Activated naive CD4-positive, alpha-beta T cell treated with anti-CD3 and anti-CD28 coated beads, Interleukin-2, amount 50 U/mL, for 16 hours (primary cell): ENCODE data around the gene LIMS2.

Experiments used
- DNase-seq: peaks from one replicate; pipeline ENCODE4 v3.0.0-alpha.2; 2020

LIMS2 gene

DNA sequence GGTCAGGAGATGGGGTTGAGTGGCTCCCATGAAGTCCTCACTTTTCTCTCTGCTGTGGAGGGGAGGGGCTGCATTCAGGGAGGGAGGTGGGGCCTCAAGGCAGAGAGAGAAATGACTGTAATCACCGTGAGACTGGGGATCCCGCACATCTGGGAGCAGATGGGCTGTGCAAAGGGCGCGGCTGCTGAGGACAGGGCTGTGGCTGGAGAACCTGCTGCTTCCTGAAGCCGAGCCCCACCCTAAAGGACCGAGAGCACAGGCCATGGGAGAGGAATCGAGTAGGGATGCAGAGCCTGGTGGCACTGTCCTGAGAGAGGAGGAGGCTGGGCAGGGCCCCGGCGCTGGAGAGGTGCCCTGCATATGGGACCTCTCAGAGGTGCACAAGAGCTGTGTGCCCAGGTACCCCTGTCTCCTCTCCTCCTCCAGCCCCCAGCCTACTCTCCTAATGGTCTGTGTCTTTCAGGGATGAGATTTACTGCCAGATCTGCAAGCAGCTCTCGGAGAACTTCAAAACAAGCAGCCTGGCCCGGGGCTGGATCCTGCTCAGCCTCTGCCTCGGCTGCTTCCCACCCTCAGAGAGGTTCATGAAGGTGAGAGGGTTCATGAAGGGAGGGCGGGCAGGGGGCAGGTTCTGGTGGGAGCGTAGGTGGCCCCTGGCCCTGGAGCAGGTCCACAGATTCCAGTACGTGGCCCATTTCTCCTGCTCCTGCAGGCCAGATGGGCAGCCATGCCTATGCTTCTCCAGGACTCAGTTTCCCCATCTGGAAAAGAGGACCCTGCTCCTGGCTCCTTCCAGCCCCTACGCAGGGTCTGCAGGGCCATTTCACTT is 55.2 kb downstream of the LIMS2 start:
- no peak for DNase-seq

DNA sequence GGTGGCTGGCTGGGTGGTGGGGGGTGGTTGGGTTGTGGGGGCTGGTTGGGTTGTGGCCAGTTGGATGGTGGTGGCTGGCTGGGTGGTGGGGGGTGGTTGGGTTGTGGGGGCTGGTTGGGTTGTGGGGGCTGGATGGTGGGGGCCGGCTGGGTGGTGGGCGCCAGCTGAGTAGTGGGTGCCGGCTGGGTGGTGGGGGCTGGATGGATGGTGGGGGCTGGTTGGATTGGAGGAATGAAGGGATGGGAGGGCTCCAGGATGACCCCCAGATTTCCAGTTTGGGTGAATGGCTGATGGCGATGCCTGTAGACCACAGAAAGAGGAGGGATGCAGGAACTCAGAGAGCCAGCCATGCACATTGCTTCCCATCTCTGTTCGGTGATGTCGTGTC is 56.1 kb downstream of the LIMS2 start:
- no peak for DNase-seq

DNA sequence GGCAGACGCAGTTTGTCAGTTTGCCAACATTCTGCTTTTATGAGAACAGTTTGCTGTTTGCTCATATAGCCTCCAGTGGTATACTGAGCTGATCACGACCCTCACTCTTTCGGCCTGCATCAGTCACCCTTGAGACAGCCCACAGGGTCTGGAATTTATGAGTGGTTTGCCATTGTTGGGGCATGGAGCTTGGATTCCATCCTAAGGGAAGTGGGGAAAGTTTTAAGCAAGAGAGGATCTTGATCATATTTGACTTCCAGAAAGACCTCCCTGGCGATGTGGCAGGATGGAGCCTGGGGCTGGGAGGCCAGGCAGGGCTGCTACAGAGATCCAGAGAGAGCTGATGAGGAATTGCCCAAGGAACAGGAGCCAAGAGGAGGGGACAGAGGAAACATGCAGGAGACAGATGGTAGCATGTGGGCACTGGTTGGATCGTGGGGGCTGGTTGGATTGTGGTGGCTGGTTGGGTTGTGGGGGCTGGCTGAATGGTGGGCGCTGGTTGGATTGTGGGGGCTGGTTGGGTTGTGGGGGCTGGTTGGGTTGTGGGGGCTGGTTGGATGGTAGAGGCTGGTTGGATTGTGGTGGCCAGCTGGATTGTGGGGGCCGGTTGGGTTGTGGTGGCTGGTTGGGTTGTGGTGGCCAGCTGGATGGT is 56.7 kb downstream of the LIMS2 start:
- DNase-seq: no peak

DNA sequence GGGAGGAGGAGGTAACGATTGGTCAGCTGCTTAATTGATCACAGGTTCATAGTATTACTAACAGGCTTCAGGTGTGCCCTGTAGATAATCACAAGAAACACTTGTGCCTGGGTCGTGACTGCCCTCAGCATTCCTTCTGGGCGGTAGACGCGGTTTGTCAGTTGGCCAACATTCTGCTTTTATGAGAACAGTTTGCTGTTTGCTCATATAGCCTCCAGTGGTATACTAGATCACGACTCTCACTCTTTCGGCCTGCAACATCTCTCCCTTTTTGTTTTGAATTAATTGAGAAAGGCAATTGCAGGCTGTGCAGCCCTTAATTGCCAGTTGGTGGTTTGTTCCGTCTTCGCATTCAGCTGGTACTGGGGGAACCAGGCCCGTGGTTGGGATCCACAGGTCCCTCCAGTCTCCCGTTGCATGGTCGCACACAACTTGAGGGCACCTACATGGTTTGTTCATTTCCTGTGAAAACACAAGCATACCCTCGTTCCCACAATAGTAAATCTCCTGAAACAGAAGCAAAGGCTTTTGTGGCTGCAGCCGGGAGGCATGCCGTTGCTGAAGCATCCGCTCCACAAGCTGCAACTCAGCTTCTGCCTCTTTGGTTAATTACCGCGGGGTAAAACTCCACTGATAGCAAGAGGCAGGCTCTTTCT is 59.7 kb downstream of the LIMS2 start:
- no peak for DNase-seq

DNA sequence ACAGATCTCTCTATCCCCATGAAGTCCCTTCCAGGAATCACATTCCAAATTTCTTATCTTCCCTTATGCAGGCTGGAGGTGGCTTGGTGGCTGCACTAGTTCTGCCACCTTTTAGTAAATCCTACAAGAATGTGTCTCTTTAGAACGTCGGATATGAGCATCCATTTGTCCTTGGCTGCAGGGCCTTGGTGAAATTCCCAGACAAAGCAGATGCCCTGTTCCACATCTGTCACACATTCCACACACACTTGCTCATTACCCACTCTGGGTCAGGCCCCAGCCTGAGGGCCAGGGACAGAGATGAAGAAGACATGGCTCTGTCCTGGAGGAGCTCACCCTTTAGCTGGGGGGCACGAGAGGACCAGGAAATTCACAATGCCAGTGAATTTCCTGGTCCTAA is 60.6 kb downstream of the LIMS2 start:
- no peak for DNase-seq

DNA sequence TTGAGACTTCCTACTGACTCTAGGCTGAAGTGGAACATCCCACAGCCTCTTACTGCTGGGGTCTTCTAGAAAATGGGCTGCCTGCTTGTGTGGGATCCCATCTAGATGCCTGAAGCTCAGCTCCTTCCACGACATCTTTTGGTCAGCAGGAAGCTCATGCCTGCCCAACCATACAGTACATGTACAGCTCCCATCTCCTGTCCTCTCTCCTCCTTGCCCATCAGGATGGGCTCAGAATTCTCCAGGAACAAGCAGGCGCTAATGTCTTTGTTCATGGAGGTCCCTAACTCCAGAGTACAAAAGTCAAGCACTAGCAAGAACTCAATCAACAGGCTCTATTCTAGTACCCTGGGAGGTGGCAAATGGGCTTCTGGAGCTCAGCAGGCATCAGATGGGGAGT is 61.1 kb downstream of the LIMS2 start:
- no peak for DNase-seq

DNA sequence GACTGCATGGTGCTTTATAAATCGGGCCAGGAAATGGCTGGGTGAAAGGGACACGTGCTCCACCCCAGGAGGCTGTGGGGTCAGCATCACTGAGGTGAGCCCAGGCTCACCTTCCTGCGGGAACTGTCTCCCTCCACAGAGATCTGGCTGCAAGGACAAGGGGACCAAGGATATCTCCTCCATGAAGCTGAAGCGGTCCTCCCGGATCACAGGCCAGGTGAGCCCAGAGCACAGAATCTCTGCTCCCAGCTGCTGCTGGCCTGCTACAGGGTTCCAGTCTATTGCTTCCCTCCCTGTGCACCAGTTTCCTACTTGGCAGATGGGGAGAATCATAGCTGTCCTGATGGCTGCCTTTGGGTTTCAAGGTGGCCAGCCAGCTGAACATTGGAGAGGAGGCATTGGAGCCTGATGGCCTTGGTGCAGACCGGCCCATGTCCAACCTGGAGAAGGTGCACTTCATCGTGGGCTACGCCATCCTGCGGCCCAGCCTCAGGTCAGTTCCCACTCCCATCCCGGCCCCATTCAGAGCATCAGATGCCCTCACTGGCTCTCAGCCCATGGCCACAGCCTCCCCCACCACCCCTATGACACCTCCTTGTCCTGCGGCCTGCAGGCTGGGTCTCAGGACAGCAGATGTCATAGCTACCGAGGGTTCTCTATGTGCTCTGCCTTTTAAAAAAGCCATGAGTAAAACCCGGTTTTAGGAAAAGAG is 63.1 kb downstream of the LIMS2 start:
- no peak for DNase-seq

DNA sequence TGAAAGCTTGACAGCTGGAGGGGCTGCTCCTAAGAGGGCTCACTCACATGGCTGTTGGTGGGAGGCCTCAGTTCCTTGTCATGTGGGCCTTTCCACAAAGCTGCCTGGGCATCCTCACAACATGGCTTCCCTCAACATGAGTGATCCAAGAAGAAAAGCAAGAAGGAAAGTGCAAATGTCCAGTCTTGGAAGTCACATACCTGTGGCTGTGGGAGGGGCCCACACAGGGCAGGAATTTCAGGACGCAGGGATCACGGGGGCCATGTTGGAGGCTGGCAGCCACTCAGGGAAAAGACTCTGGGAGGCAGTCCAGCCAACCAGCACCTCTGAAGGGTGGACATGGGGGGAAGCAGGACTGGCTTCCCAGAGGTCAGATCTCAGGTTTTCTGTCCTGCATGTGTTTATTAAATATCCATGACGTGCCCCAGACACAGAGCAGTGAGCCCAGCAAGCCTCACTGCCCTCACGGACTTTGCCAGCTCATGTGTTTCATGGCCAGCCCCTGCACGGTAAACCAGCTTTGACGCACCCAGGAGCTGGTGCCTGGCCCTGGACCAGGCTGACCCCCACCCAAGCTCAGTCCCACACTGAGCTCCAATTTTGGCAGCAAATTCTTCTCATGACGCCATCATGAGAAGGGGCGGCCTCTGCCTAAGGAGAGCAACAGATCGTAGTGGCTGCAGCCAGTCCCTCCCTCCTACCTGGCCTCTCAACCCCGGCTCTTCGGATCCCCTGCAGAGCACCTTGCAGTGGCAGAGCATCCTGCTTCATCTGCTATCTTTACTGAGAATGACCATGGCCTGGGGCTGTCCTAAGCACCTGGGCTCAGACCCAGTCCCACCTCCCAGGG is 64.0 kb downstream of the LIMS2 start:
- DNase-seq: no peak

DNA sequence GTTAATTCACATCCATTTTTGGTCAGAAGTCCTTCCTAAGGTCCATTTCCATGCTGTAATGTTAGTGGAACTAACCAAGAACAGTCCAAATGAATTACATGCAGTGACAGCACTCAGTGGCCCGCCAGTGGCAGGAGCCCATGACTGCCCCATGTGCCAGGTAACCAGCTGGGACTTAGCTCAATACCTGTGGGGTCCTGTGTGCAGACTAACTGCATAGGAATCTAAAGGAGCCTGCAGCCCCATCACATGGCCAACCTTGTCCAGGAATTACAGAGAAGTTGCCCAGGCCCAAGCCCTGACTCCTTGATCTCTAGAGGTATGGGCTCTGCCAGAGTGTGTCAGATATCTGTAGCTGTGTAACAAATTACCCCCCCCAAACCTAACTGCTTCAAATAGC is 64.8 kb downstream of the LIMS2 start:
- DNase-seq: no peak

DNA sequence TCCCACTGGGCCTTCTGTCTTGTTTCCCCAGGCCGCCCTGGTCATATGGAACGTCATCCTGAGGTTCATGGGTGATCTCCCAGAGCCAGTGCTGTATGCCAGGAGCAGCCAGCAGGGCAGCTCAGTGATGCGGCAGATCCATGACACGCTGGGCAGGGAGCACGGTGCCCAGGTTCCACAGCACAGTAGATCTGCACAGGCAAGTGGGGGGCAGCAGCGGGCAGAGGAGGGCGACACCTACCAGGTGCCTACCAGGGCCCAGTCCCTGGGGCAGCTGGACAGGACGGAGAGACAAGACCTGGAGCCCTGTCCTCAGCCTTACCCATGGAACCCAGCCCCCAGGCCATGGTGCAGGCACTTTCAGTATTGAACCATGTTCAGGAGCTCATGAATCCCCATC is 65.5 kb downstream of the LIMS2 start:
- DNase-seq: no peak

DNA sequence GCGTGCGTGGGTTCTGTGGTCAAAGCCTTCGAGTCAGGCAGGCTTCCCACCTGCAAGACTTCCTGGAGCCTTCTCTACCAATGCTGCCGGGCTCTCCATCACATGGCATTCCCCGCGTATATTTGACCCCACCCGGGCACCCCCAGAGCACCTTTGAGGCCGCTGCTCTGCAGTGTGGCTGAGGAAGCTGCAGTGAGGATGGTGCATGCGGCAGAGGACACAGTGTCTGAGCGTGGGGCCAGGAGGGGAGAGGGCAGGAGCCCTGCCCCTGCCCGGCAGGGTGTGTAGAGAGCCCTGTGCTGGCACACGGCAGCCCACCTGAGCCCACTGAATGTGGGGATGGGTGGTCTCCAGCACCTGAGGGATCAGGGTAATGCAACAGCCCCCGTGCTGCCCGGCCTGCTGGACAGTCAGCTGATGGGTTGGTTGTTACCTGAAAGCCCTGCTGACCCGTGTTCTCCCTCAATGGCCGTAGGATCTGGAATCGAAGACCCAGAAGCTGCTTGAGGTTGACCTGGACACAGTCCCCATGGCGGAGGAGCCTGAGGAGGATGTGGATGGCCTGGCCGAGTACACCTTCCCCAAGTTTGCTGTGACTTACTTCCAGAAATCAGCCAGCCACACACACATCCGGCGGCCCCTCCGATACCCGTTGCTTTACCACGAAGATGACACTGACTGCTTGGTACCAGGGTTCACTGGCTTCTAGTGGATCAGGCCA is 66.1 kb downstream of the LIMS2 start:
- DNase-seq: no peak

DNA sequence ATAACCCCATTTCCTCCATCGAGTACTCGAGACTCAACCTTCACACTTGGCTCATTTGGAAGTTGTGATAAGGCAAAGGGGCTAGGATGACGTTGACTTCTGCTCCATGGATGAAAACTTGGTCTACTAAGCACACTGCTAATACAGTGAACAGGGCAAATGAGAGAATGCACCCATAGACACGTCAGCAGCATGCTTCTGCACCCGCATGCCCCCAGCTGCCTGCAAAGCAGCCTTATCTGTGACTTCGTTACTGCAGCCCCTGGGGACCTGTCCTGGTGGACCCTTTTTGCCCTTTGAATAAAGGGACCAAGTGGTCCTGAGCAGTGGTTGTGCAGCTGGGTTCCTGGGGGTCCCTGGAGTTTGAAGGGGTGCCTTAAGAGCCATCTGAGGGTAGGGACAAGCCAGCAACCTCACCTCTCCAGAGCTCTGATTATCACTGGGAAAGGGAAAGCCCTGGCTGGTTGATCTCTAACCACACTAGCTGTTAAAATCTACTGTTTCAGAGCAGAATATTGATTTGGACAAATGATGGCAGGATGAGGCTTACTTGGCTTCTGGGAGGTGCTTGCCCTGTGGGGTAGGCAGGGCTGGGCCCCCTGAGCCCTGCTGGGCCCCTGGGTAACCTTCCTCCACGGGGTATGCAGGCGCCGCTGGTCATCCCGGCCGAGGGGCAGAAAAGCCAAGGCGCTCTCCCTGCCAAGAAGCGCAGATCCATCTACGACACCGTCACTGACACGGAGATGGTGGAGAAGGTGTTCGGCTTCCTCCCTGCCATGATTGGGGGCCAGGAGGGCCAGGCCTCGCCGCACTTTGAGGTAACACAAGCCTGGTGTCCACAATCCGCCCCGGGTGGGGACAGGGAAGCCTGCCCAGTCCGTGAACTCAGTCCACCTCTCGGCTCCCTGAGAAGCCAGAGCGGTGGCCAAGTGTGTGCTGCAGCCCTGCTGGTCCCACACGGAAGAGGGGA is 67.0 kb downstream of the LIMS2 start:
- no peak for DNase-seq

DNA sequence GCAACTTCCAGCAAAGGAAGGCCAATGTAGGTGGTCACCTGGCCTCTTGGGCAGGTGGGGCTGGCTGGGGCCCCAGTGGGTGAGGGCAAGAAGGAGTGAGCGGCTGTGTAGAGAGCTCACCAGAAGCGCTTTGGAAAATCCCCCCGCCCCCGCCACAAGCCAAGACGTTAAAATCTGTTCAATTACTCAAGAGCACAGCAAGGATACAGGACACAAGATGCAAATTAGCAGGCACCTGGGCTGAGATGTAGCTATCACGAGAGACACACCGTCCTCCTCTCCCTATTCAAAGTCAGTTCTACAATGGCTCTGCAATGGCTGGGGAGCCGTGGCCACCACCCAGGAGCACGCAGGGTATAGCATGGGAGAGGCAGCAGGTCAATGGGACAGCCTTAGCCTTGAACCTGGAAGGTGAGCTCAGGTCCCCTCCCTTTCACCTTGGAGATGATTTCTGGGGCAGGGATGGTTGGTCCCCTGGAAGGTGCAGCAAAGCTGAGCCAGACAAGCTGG is 67.9 kb downstream of the LIMS2 start:
- DNase-seq: no peak

DNA sequence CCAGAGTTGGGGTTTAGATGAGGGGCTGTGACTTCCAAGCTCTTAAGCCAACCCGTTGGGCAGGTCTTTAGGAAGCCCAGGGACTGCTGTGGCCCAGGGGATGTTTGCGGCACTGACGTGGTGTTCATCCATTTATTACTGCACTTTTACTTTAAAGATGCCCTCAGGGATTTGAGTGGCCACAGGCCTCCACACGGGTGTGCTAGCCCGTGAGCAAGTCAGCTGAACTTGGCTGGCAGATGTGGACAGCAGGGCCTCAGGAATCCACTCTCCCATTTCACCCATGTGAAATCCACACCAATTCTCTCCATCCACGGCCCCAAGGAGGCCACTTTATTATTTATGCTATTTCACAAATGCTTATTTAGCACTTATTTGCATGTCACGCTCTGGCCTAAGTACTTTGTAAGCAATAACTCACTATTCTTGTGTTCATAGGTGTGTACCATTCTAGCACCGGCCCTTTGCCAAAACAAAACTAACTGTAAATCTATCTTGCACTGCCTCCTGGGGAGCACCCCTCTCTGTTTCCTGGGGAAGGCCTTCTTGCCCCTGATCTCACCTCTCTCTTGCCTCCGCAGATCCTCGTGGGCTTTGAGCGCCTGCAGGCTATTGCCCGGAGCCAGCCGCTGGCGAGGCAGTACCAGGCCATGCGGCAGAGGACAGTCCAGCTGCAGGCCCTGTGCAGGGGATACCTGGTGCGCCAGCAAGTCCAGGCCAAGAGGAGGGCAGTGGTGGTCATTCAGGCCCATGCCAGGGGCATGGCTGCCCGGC is 68.5 kb downstream of the LIMS2 start:
- DNase-seq: no peak

DNA sequence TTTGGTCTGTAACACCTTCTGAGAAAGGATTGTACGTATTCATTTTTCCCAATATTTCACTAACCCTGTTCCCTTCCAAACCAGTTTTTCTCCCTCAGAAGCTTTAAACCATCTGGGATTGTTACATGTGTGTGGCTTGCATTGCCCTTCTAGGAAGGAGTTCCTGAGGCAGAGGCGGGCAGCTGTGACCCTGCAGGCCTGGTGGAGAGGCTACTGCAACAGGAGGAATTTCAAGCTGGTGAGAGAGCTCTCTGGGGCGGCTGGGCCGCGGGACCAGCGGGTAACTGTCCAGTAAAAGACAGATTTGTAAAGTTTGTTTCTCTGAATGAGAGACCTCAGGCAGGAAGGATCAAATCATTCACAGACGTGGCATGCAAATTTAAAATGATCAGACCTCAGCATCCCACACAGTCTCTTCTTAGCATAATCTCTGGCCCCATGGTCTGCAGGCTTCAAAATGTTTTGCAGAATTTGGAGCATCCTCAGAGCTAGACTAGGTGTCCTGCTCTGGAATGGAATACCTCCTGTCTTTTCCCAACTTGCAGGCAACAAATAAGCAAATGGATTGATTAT is 69.6 kb downstream of the LIMS2 start:
- DNase-seq: no peak

DNA sequence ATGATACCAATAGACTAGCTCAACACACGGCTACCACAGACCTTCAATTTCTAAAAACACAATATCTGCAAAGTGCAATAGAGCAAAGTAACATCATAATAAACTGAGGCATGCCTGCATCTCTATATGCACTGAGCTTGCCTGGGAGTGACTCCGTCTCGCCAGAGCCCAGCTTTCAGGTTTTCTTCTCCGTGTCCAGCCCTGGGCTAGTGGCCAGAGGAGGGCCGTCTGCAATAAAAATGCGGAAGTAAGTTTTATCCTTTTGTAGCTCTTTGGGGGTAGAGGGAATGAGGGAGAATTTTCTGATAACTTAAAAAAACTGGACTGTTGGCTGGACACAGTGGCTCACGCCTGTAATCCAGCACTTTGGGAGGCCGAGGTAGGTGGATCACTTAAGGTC is 70.3 kb downstream of the LIMS2 start:
- DNase-seq: no peak

DNA sequence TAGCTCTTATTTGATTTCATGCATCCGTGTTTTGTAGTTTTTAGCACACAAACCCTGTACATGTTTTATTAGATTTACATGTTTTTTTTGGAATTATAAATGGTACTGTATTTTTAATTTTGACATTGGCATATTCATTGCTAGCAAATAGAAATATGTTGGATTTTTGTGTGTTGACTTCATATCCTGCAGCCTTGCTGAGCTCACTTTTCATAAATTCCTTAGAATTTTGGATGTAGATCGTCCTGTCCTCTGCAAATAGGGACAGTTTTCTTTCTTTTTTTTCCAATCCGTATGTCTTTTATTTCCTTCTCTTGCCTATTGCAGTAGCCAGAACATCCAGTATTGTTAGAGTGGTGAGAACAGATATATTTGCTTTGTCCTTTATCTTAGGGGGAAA is 76.1 kb downstream of the LIMS2 start:
- DNase-seq: no peak

DNA sequence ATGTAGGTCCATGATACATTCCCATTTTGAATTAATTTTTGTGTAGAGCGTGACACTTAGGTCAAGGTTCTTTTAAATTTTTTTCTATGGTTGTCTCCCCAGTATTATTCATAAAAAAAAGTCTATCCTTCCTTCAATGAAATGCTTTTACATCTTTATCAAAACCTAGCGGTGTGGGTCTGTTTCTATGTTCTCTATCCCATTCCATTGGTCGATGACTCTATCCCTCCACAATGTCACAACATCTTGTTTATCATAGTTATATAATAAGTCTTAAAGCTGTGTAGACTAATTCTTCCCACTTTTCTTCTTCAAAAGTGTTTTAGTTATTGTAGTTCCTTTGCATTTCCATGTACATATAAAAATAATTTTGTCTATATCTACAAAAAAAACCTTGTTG is 76.6 kb downstream of the LIMS2 start:
- DNase-seq: no peak

DNA sequence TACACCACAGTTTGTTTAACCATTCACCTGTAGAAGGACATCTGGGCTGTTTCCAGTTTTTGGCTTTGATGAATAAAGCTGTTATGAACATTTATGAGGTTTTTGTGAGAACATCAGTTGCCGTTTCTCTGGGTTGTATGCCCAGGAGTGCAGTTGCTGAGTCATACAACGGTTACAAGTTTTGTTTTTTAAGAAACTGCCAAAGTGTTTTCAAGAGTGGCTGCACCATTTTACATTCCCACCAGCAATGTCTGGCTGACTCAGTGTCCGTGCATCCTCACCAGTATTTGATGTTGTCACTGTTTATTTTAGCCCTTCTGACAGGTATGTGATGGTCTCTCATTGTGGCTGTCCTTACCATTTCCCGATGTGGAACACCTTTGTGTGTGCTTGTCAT is 77.3 kb downstream of the LIMS2 start:
- no peak for DNase-seq
